LNCAP (cell line): Measurements from ENCODE around the gene TBC1D1.

Experiments used
- CTCF ChIP-seq: fragments of 450-650 bp; IDR thresholded peaks from 2 replicates; pipeline ENCODE4 v1.5.1; 2017; ENCODE audit warnings: mild to moderate bottlenecking

The TBC1D1 gene

GRCh38 chr4:38086151-38086848 lies 195.4 kb downstream of the TBC1D1 start:
- TF ChIP-seq CTCF, result no peak

GRCh38 chr4:38086849-38087226 lies 196.0 kb downstream of the TBC1D1 start:
- no peak for TF ChIP-seq CTCF

GRCh38 chr4:38088321-38088720 lies 197.4 kb downstream of the TBC1D1 start:
- no peak for TF ChIP-seq CTCF

GRCh38 chr4:38089961-38090360 lies 199.1 kb downstream of the TBC1D1 start:
- TF ChIP-seq CTCF, result no peak

GRCh38 chr4:38090455-38091246 lies 199.8 kb downstream of the TBC1D1 start:
- TF ChIP-seq CTCF, result no peak

- no peak for TF ChIP-seq CTCF
These were observed 200.8 kb downstream of the TBC1D1 start for GRCh38 chr4:38091636-38092035.

- TF ChIP-seq CTCF, result no peak
These were observed 201.8 kb downstream of the TBC1D1 start for GRCh38 chr4:38092701-38093100.
